GM19438 (cell line): ENCODE measurements around the gene ATAD3B.
"Not testable (repeated sequence)": the region's sequence is repeated elsewhere in the genome, so short reads cannot be mapped to it uniquely, and the experiment has no call there.

ENCODE experiments used
- ATAC-seq: cut with Tn5 transposase; IDR thresholded peaks from one replicate; pipeline ENCODE4 v1.9.1; 2021; ENCODE audit warnings: low read depth; ENCODE audit not compliant: unreplicated experiment

Gene ATAD3B

GRCh38 chr1:1527092-1527816, 55.7 kb downstream of the ATAD3B start:
- ATAC-seq: no peak

DNA sequence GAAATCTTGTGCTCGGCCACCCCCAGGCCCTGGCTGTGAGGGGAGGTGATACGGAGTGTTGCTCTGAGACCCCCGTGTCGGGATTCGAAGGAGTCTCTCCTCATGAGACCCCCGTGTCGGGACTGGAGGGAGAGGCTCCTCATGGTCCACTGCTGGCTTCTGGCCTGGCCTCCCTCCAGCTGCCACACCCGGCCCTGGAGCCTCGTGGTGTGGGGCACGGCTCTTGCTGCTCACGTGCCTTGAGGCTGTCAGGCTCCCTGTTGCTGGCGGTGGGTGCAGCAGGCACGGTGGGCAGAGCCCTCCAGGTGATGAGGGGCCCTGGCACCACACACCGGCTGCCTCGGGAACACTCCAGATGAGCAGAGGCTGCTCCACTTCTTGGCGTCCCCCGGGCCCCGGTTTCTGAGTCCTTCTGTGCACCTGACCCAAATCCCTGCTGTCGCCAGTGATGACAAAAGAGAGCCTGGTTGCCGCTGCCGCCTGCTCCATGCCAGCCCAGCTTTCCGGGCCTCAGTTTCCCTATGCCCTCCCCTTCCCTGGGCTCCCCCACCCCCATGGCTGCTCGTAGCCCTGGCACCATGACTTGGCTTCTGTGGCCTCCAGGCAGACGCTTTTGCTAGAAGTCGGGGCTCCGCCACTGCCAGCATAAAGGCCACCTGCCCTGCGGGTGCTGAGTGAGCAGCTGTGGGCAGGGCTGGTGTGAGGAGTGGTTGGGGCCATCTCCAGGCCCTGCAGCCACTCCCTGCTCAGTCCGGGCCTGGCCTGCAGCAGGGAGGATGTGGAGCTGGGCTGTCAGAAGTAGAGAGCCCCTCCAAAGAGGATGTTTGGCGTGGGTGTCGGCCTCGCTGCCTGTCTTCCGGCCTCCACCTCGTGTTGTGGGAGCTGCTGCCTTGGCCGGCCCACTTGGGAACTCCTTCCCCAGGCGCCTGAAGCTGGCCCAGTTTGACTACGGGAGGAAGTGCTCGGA, 57.0 kb downstream of the ATAD3B start:
- no peak for ATAC-seq

DNA sequence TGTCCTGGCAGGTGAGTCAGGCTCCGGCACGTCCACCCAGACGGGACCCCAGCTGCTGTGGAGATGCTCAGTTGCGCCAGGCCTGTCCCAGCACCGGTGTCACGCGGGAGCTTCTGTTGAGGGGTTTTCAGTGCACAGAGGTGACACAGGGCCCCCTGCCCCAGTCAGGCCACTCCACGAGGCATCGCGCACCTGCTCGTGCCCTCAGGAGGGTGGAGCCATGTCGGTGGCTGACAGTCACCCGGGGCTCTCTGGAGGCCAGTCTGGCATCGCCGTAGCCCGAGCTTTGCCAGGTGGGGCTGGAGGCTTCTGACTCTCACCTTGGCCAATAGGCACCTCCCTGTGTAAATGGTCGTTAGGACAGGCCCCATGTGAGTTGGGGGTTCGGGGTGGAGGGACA, 57.8 kb downstream of the ATAD3B start:
- no peak for ATAC-seq

DNA sequence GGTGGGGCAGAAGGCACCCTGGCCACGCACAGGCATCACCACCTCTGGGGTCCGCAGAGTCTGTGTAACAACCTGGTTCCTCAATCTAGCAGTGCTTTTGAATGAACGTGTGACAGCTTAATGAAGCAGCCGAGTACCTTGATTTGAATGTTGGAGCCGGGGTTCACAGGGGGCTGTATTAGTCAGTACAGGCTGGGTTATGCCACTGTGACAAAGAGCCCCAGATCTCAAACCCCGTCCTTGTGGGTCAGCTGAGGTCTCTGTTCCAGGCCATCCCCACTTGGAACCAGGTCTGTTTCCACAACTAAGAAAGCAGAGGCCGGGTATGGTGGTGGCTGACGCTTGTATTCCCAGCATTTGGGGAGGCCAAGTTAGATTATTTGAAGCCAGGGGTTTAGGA, 58.4 kb downstream of the ATAD3B start:
- no peak for ATAC-seq

DNA sequence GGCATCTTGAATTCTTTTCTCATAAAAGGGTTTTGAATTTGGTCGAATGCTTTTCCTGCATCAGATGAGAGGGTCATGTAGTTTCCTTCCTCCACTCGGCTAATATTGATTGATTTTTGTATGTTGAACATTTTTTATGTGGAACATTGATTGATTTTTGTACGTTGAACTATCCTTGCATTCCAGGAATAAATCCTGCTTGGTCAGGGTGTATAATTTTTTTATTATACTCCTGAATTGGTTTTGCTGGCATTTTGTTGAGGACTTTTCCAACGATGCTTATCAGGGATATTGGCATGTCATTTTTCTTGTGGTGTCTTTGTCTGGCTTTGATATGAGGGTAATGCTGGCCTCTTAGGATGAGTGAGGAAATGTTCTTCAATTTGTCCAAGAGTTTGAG, 60.4 kb downstream of the ATAD3B start:
- ATAC-seq: no peak

GRCh38 chr1:1533176-1533893, 61.8 kb downstream of the ATAD3B start:
- ATAC-seq: not testable (repeated sequence)

DNA sequence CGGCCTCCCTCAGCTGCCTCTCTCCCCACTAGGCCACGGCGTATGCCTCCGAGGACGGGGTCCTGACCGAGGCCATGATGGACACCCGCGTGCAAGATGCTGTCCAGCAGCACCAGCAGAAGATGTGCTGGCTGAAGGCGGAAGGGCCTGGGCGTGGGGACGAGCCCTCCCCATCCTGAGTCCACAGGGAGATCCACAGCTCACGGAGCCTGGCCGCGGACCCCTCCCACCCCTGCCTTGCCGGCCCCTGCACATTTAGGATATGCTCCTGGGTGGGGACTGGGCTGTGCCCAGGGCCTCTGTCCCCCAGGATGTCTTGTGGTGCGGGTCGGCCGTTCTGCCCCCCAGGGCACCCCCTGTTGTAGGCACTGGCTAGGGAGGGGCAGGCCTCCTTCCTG, 62.3 kb downstream of the ATAD3B start:
- not testable (repeated sequence) for ATAC-seq

DNA sequence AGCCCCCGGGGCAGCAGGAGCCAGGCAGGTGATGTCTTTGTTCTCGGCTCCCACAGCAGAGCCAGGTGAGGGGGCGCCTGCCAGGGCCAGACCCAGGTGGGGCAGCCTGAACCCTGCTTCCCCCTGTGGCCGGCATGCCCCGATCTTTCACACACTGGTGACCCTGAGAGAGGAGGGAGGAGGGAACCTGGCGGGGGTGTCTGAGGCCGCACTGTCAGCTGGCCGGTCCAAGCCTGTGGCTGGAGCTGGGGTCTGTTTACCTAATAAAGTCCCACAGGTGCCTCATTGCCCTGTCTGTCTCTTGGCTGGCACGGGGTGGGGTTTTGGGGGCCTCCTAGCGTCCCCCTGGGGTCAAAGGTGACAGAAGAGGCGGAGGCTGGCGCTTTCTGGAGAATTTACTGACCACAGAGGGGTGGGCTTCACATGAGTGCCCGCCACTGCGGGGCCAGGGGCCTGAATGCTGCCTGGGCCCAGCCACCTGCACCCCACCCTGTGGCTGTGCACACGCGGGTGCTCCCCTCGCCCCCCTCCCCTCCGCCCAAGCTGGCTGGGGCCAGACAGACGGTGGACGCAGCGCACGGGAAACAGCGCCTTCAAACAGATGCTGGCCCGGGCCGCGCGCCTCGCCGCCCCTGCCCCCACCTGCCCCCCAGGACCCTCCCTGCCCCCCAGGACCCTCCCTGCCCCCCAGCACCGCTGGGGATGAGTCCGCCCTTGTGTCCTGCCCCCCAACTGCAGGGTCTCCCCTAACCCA, 63.0 kb downstream of the ATAD3B start:
- ATAC-seq: no peak

GRCh38 chr1:1535201-1536018, 63.8 kb downstream of the ATAD3B start:
- no peak for ATAC-seq

GRCh38 chr1:1536019-1536937, 64.7 kb downstream of the ATAD3B start:
- ATAC-seq: no peak

DNA sequence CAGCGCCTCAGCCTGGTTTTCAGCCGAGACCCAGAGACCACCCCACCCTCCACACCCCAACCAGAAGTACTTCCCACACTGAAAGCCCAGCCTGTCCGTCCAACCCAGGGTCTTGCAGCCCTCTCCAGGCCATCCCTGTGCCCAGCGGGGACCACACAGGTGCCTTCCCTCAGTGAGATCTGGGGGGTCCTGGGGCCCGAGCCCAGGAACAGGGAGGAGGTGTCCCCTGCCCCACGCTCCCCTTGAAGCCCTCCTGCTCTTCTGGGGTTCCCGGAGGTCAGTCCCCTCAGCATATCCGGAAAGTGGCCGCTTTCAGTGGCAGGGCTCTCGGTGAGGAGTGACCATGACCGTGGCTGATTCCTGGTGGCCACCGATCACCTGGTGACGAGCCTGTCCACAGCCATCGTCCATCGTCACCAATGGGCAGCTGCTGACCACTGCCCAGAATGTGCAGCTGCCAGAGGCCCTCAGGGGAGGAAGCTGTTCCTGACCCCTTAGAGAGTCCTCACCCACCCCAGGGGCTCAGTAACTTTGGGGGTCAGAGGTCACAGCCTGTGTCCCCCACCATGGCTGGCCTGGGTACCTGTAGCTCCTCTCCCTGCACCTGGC, 65.5 kb downstream of the ATAD3B start:
- ATAC-seq: no peak

DNA sequence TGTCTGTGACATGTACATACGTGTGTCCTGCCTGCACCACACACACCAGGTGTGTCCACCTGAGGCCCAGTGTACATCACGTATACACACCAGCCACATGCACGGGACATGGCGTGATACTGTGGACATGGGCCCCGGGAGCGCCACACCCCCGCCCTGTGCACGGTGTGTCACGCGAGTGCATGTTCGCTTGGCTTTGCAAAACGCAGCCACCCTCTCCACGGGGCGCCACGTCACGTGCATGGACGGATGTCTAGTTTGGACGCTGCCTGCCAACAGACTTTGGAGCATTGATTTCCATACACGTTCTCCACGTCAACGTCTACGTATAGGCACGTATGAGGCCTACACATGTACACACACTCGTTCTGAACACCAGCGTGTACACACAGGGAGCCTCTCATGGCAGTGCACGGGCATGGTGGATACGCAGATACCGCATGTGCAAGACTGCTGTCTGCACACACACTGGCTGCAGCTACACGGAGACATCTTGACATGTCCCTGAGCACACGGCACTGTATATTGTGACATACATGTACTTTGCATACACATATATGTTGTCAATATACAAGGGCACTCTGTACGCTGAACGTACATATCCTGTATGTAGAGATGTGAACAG, 66.2 kb downstream of the ATAD3B start:
- no peak for ATAC-seq

DNA sequence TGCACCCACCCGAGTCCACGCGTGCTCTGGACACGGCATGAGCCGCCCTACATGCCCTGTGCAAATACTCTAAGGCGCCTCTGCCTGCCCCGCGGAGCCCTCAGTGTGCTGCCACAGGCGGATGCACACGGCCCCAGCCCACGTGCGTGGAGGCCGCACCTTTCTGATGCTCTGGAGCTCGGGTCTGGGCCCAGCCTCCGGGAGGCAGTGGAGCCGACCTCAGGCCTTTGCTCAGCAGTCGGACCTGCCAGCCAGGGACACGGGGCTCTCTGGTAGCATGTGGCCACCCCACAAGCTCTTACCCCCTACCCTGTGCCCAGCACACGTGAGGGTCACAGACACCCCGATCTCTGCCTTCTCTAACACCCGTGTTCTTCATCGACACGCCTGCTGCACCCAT, 66.8 kb downstream of the ATAD3B start:
- no peak for ATAC-seq

- no peak for ATAC-seq
Observed at GRCh38 chr1:1538989-1539309, 67.4 kb downstream of the ATAD3B start.

GRCh38 chr1:1539310-1540089, 67.9 kb downstream of the ATAD3B start:
- ATAC-seq: no peak

DNA sequence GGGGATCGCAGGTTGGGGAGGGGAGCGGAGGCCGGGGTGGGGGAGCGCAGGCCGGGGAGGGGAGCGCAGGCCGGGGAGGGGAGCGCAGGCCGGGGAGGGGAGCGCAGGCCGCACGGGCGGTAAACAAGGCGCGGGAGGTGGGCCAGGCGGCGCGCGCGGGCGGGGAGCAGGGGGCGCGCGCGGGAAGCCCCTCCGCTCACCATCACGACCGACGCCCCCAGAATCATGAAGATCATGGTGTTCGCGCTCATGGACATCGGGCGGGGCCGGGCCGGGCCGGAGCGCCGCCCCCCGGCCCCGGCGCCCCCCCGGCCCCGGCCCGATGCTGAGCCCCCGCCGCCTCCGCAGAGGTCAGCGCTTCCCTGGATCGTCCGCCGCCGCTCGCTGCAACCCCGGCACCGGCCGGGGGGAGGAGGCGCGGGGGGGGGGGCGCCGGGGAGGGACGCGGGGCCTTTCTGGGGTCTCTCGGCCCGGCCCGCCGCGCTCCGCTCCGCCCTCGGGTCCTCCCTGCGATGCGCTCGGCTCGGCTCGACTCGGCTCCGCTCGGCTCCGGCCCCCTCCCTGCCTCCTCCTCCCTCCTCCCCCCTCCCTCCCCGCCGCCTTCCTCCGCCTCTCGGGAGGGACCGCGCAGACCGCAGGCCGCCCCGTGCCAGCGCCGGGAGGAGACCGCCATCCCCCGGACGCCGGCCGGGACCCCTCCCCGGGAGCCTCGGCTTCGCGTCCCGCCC, 68.7 kb downstream of the ATAD3B start, which contains the start of gene TMEM240:
TSS of gene TMEM240 (minus strand) at position 535 of the 728 bp plus-strand sequence. CDS start at position 257, 278 bp downstream.
- no peak for ATAC-seq
